ENCODE measurements around the gene GRAMD1A.
"Not testable (repeated sequence)": the region's sequence is repeated elsewhere in the genome, so short reads cannot be mapped to it uniquely, and the experiment has no call there.

The GRAMD1A gene

GRCh38 chr19:35021016-35021415 is 20.9 kb downstream of the GRAMD1A start:
- no peak for DNase-seq

- no peak for DNase-seq
These were observed 21.5 kb downstream of the GRAMD1A start for GRCh38 chr19:35021596-35021995.

DNA sequence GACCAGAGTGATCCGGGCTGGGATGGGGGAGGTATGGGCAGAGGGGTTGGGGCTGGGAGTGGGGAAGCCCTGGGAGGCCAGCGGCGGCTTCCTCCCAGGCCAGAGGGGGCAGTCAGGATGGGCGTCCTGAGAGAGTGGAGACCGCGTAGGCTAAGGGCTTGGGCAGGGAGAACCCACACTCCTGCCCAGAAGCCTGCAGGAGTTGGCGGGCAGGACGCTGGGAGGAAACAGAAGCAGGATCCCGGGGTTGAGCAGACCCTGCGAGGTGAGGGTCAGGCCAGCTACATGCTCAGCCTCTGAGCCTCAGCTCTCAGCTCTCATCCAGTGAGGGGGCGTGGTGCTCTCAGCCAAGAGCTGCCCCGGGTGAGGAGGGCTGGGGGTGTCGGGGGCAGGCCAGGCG is 22.3 kb downstream of the GRAMD1A start:
- DNase-seq = no peak

GRCh38 chr19:35023428-35023827 is 23.3 kb downstream of the GRAMD1A start:
- DNase-seq = no peak

GRCh38 chr19:35024095-35024494 is 24.0 kb downstream of the GRAMD1A start:
- DNase-seq = no peak

DNA sequence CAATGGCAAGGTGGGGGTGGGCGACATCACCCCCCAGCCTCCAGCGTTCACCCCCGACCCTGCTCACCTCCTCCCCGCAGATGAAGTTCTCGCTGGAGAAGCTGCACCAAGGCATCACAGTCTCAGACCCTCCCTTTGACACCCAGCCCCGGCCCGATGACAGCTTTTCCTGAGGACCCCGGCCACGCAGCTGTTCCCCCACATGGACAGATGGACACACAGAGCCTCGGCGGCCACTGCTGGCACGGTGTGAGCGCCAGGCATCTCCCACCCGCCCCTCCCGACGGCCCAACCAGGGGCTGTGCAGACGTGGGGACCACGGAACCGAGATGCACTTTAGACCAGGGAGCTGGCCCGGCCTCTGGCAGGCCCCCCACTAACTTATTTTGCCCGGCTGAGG is 25.8 kb downstream of the GRAMD1A start:
- no peak for DNase-seq

DNA sequence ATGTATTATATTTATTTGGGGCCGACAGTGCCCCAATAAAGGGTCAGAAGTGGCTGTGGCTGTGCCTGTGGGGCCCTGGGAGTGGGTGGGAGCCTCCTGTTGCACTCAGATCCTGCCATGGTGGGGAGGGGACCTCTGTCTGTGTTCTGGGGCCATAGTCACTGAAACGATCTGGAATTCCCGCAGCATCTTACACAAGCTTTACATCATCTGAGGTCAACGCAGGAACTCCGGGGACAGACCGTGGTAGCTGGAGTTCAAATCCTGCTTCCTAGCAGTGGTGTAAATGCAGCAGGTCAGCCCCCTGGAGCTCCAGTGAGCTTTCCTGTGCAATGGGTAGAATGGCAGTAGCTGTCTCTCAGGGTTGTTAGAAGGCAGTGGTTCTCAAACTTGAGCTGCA is 26.3 kb downstream of the GRAMD1A start:
- no peak for DNase-seq

DNA sequence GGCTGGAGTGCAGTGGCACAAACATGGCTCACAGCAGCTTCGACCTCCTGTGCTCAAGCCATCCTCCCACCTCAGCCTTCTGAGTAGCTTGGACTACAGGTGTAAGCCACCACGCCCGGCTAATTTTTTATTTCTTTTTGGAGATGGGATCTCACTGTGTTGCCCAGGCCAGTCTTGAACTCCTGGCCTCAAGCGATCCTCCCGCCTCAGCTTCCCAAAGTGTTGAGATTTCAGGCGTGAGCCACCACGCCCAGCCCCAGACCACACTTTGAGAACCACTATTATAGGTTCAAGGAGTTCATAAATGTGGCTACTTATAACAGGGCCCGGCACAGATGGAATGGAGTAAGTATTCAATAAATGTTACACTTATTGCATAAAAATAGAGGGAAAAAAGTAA is 26.9 kb downstream of the GRAMD1A start:
- DNase-seq = no peak

- no peak for DNase-seq
These were observed 27.9 kb downstream of the GRAMD1A start for GRCh38 chr19:35027851-35028599.

- not testable (repeated sequence) for DNase-seq
These were observed 28.4 kb downstream of the GRAMD1A start for GRCh38 chr19:35028600-35028885.

DNA sequence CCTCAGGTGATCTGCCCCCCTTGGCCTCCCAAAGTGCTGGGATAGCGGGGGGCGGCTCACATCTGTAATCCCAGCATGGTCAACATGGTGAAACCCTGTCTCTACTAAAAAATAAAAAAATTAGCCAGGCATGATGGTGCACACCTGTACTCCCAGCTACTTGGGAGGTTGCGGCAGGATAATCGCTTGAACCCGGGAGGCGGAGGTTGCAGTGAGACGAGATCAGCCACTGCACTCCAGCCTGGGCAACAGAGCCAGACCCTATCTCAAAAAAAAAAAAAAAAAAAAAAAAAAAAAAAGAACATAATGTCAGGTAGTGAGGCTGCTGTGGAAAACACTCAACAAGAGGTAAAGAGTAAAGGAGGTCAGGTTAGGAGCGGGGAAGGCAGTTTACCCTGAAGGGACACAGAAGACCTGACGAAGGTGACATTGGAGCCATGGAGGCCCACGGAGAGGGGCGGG is 29.2 kb downstream of the GRAMD1A start:
- not testable (repeated sequence) for DNase-seq

DNA sequence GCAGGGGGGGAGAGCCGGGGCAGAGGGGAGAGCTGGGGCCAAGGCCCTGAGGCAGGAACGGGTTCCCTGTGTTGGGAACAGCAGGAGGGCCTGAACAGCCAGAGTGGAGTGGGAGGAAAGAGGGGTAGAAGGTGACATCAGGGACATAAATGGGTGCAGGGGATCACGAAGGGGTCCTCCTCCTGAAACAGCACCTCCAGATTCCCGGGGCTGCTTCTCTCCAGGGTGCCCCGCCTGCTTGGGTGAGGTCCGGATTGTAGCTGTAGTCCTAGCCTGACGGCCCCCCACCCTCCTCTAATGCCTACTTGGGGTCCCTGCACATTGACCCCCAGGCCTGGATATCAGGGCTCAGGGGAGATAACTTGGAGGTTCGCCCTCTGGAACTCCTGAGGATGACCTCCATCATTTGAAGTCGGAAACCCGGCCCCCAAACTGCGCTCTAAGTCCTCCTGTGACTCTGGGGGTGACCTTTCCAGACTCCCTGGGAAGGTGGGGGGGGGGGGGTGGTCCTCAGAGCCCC is 29.7 kb downstream of the GRAMD1A start:
- DNase-seq = no peak

DNA sequence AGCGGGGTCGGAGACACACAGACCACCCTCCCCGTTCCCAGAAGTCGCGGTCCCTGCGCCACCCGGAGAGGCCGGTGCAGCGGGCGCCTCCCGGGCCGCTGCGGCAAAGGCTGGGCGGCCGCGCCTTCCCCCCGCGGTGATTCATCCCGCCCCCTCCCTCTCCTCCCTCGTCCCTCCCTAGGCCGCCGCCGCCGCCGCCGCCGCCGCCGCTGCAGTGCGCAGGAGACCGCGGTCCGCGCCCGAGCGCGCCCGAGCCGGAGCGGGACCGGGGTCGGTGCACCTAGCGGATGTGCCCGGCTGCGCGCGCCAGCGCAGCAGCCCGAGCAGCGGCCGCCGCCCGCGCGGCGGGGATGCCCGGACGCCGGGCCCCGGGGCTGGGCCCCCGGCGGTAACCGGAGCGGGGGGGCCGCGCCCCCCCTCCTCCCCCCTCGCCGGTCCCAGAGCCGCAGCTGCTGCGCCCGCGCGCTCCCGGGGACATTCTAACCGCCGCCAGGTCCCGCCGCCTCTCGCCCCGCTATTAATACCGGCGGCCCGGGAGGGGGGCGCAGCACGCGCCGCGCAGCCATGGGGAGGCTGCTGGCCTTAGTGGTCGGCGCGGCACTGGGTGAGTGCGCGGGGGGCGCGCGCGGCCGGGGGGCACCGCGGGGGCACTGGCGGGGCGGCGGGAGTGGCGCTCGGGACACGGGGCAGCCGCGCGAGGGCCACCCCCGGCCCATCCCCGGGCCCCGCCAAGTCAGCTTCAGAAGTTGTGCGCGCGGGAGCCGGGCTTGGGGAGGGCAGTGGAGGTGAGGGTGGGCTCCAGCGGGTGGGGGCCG is 30.3 kb downstream of the GRAMD1A start, which contains the start of gene SCN1B:
TSS of gene SCN1B (plus strand) at position 214 of the 815 bp plus-strand sequence. CDS start at position 565, 351 bp downstream.
- peak; percentile 26 for DNase-seq

GRCh38 chr19:35031072-35031881 is 31.2 kb downstream of the GRAMD1A start:
- DNase-seq = no peak

DNA sequence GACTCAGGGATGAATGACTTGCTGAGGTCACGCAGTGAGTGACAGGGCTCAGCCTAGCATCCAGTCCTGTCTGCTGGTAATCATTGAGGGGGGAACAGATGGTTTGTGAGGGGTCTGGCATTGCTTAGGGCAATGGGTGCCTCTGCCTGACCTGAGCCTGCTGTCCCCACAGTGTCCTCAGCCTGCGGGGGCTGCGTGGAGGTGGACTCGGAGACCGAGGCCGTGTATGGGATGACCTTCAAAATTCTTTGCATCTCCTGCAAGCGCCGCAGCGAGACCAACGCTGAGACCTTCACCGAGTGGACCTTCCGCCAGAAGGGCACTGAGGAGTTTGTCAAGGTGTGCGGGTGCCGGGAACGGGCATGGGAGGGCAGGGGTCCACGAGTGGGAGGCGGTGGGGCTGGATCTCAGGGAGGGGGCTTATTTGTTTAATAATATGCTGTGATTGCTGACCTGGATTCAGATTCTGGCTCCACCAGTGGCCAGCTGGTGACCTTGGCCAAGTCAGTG is 32.3 kb downstream of the GRAMD1A start:
- no peak for DNase-seq

GRCh38 chr19:35033067-35034004 is 33.2 kb downstream of the GRAMD1A start:
- no peak for DNase-seq

DNA sequence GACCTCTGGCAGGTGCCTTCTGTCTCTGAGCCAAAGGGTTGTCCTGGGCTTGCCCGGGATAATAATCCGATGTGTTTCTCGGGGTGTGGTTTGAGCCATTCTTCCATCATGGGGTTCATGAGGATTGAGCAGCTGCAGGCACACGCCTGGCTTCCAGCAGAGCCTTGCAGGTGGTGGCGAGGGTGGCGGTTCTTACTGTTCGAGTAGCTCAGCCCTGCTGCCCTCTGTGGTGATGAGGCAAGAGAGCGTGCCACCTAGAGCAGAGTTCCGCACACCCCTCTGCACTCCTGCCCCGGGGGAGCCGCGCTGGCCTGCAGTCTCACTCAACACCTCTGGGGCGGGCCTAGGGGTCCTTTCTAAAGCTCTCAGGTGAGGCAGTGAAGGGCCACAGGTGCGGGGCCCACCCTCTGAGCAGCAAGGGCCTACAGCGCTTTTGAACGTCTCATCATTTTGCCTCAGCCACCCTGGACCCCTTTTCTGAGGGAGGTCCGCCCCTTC is 33.9 kb downstream of the GRAMD1A start:
- DNase-seq = no peak

DNA sequence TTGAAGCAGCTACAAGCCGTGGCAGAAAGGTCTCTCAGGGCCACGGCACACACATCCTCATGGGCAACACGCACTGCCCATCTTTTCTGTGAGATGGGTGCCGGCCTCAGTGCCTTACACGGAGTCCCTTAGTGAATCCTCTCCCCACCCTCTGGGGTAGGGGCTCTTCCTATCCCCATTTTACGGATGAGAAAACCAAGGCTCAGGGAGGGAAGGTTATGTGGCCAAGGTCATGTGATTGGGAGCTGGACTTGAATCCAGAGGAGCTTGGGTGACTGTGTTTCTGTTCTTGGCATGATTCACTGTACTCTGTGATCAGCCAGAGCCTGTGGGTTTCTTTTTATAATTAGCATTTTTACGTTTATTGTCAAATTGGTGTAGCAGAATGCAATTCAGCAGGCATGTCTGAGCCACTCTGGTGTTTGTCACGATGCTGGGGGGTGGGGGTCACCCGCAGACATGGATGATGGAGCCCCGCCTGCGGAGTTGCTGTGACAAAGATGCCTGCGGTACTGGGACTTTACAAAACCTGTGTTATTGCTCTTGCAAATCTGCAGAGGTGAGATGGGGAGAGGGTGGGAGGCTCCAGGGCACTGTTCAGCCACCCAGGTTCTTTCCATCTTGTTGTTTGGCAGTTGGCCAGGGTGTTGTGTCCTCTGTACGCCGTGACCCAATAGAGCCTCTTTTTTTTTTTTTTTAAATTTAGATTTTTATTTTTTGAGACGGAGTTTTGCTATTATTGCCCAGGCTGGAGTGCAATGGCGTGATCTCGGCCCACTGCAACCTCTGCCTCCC is 34.7 kb downstream of the GRAMD1A start:
- DNase-seq = no peak

DNA sequence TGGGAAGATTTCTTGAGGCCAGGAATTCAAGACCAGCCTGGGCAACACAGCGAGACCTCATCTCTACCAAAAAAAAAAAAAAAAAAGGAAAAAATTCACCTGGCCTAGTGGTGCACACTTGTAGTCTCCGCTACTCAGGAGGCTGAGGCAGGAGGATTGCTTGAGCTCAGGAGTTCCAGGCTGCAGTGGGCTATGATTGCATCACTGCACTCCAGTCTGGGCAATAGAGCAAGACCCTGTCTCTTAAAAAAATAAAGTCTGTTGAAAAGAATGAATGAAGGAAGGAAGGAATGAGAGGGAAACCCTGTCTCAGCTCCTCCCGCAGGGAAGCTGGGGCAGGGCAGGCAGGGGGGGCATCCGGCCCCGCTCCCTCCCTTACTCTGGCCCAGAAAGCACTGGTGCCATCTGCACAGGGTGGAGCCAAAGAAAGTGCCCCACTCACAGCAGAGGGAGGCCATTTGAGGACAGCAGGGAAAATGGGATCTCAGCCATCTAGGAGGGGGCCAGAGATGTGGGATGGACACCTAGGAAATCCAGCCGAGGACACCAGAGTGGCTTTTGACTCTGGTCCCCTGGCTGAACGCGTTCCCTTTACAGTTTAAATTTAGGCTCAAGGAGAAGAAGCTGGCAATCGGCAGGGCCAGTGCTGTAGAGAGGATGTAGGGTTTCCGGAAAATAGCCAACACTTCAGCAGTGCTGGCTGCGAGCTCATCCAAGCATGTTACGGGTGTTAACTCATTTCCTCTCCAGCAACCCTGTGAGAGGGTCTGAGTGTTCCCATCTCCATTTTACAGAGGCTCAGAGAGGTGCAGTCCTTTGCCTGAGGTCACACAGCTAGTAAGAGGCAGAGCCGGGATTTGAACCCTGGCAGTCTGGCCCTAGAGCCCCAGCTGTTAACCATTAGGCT is 37.8 kb downstream of the GRAMD1A start:
- peak; percentile 83 for DNase-seq

Measured in NCI-H2029 (cell line).